Activated CD8-positive, alpha-beta T cell treated with anti-CD3 and anti-CD28 coated beads for 36 hours (primary cell): Measurements from ENCODE around the gene PTCHD1. TPM values are rescaled to one million over a fixed set of nuclear protein-coding genes. Genes with fewer than 3 reads are reported as not detected.

Experiments
- ATAC-seq: fragments of 200-7000 bp; cut with Tn5 transposase; one replicate; pipeline ENCODE4 v1.10.0; 2021; ENCODE audit warnings: mild to moderate bottlenecking, moderate library complexity
- CTCF ChIA-PET: fragments of 350-600 bp; sonication (Branson Sonifier 250); formaldehyde crosslinking; loops from one replicate; lab custom pipeline; 2021; ENCODE audit warnings: antibody characterized with exemption; lab: Charles Lee
- POLR2A ChIA-PET: fragments of 350-600 bp; sonication (Branson Sonifier 250); formaldehyde crosslinking; loops from one replicate; lab custom pipeline; 2021; ENCODE audit warnings: antibody characterized with exemption; lab: Charles Lee
- DNase-seq: peaks from one replicate; pipeline ENCODE4 v3.0.0-alpha.2; 2020
- H3K27ac Mint-ChIP-seq: one replicate; pipeline ENCODE4 v1.8.0; 2021; ENCODE audit warnings: mild to moderate bottlenecking, mixed read lengths
- H3K27me3 Mint-ChIP-seq: one replicate; pipeline ENCODE4 v1.8.0; 2021; ENCODE audit warnings: mixed read lengths
- H3K36me3 Mint-ChIP-seq: one replicate; pipeline ENCODE4 v1.8.0; 2021; ENCODE audit warnings: low read depth, mixed read lengths
- H3K4me1 Mint-ChIP-seq: one replicate; pipeline ENCODE4 v1.8.0; 2021; ENCODE audit warnings: low read depth, mixed read lengths
- H3K4me3 Mint-ChIP-seq: one replicate; pipeline ENCODE4 v1.8.0; 2021; ENCODE audit warnings: mild to moderate bottlenecking, moderate library complexity, mixed read lengths
- H3K9me3 Mint-ChIP-seq: one replicate; pipeline ENCODE4 v1.8.0; 2021; ENCODE audit warnings: mixed read lengths
- intact Hi-C: fragments of 100-400 bp; cut with micrococcal nuclease; formaldehyde crosslinking; loops from one replicate; pipeline ENCODE4 v1.10.0; 2022
- total RNA-seq, 2 experiments: library from RNA; stranded (reverse); gene quantifications; one replicate each; pipeline ENCODE4 v1.2.3, GENCODE V29; 2021
- TF ChIP-seq, protein P1 (sequence below): fragments of 200-600 bp; IDR thresholded peaks from one replicate; pipeline ENCODE4 v1.8.0; 2022; ENCODE audit warnings: antibody characterized with exemption, mild to moderate bottlenecking

Gene PTCHD1
- total RNA-seq, 2 experiments from 2014 or later, result not detected

DNA sequence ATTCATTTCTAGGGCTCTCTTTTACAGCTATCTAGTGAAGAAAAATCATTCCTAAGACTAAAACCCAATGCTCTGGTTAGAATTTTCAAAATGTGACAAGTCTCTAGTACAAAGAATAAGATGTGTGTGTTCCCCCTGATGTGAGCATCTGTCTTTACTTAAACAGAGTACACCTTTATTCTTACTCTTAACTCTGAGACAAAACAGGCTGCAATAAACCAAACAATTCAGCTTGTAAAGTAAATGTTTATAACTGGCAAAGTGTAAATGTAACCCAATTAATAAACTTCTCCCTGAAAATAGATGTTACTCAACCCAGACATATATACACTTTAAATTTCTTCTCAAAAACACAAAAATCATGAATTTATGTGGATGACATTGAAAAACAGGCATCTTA, 51.6 kb downstream of the PTCHD1 start:
- intact Hi-C loops, result no loop called here
- ATAC-seq (no peak), DNase-seq (no peak)
- ChIA-PET CTCF (no interaction called here), POLR2A (no interaction called here)
- H3K4me3 Mint-ChIP-seq, result no peak overlapping the region
- peaks cover 2% of the 10 kb centered on the region for H3K4me1 Mint-ChIP-seq
- peaks cover 4% of the 10 kb centered on the region for H3K27me3 Mint-ChIP-seq
- H3K9me3 Mint-ChIP-seq, result no peaks in the 10 kb centered on the region
- H3K36me3 Mint-ChIP-seq, result no peaks in the 10 kb centered on the region
- H3K27ac Mint-ChIP-seq, result no peak overlapping the region
- TF ChIP-seq, protein P1, sequence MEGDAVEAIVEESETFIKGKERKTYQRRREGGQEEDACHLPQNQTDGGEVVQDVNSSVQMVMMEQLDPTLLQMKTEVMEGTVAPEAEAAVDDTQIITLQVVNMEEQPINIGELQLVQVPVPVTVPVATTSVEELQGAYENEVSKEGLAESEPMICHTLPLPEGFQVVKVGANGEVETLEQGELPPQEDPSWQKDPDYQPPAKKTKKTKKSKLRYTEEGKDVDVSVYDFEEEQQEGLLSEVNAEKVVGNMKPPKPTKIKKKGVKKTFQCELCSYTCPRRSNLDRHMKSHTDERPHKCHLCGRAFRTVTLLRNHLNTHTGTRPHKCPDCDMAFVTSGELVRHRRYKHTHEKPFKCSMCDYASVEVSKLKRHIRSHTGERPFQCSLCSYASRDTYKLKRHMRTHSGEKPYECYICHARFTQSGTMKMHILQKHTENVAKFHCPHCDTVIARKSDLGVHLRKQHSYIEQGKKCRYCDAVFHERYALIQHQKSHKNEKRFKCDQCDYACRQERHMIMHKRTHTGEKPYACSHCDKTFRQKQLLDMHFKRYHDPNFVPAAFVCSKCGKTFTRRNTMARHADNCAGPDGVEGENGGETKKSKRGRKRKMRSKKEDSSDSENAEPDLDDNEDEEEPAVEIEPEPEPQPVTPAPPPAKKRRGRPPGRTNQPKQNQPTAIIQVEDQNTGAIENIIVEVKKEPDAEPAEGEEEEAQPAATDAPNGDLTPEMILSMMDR, result no peak

DNA sequence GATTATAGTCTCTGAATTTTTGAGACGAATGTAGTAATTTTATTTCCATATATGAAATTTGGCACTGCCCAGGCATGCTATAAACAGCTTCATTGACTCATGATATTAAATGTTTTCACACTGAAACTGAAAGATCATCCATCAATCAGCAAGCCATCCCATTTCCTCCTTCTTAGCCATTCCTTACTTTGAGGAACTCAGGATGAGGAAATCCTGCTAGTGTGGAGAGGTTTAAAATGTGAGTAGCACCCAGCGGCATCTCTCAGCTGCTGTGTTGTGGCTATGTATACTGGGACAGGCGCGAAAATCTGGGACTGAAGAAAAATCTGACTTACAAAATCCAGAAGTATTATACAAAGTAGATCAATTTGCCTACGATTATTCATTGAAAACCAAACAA, 52.1 kb downstream of the PTCHD1 start:
- DNase-seq (no peak), ATAC-seq (no peak)
- TF ChIP-seq, protein P1, result no peak
- Mint-ChIP-seq H3K4me1 (peaks cover 2% of the 10 kb centered on the region), H3K36me3 (no peaks in the 10 kb centered on the region), H3K9me3 (no peaks in the 10 kb centered on the region), H3K27ac (no peak overlapping the region), H3K4me3 (no peak overlapping the region), H3K27me3 (peaks cover 3% of the 10 kb centered on the region)
- intact Hi-C loops, result no loop called here
- ChIA-PET POLR2A (no interaction called here), CTCF (no interaction called here)

GRCh38 chrX:23387550-23388184, 53.0 kb downstream of the PTCHD1 start:
- no peaks in the 10 kb centered on the region for H3K36me3 Mint-ChIP-seq
- POLR2A ChIA-PET, result no interaction called here
- H3K9me3 Mint-ChIP-seq, result no peaks in the 10 kb centered on the region
- TF ChIP-seq, protein P1, result no peak
- no peaks in the 10 kb centered on the region for H3K27me3 Mint-ChIP-seq
- CTCF ChIA-PET, result no interaction called here
- H3K27ac Mint-ChIP-seq, result no peak overlapping the region
- no peak for ATAC-seq
- H3K4me1 Mint-ChIP-seq, result no peaks in the 10 kb centered on the region
- DNase-seq, result no peak
- H3K4me3 Mint-ChIP-seq, result no peak overlapping the region
- intact Hi-C loops, result no loop called here

DNA sequence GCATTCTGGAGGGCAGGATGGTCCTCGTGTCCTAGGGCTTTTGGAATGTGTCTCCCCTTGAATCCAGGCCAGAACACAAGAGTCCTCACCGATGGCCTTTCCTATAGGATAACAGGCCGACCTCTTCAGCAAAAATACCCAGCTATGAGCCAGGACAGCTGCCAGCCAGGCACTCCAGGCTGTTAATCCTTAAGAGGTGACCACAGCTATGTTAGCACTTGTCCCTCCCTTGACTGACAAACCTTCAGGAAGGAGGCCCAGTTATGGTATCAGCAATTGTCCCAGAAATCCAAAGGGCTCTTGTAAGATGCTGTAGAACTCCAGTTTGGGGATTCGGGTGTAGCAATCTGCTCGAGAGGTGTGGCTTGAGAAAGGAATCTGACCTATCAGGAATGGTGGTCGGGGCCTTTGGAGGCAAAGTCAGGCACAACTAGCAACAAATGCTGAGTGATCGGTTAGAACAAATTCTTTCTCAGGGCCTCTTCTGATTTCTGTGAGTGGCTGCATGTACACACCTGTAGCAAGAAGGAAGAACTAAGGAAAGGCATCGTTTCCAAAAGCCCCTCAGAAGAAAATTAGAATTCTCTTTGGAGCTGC, 54.6 kb downstream of the PTCHD1 start:
- CTCF ChIA-PET, result no interaction called here
- H3K27ac Mint-ChIP-seq, result no peak overlapping the region
- H3K4me1 Mint-ChIP-seq, result no peaks in the 10 kb centered on the region
- no peaks in the 10 kb centered on the region for H3K27me3 Mint-ChIP-seq
- intact Hi-C loops, result no loop called here
- POLR2A ChIA-PET, result no interaction called here
- H3K9me3 Mint-ChIP-seq, result no peaks in the 10 kb centered on the region
- no peaks in the 10 kb centered on the region for H3K36me3 Mint-ChIP-seq
- DNase-seq, result no peak
- no peak for ATAC-seq
- no peak overlapping the region for H3K4me3 Mint-ChIP-seq
- TF ChIP-seq, protein P1, result no peak

DNA sequence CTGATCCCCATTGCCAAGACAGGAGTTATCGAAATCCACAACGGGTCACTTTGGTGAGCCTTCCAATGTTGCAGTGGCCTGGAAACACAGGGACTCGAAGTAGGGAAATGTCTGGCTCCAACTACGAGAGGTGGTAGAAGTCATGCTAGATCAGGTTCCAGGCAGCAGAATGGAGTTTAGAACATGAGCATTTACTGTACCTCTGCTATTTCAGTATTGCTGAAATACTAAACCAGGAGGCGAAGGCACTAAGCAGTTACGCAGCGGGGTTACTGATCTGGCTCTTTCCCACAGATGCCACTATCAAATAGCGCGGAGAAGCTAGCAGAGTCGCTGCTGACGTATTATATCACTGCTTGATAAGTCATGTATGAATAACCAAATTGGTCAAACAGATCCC, 56.3 kb downstream of the PTCHD1 start:
- intact Hi-C loops, result no loop called here
- no peak overlapping the region for H3K4me3 Mint-ChIP-seq
- TF ChIP-seq, protein P1, result no peak
- ATAC-seq (no peak), DNase-seq (no peak)
- ChIA-PET CTCF (no interaction called here), POLR2A (no interaction called here)
- no peaks in the 10 kb centered on the region for H3K27me3 Mint-ChIP-seq
- H3K4me1 Mint-ChIP-seq, result no peaks in the 10 kb centered on the region
- H3K27ac Mint-ChIP-seq, result no peak overlapping the region
- H3K9me3 Mint-ChIP-seq, result no peaks in the 10 kb centered on the region
- H3K36me3 Mint-ChIP-seq, result no peaks in the 10 kb centered on the region
